GM12878 (cell line): ENCODE data around the gene ADAT3. TPM values are rescaled to one million over a fixed set of nuclear protein-coding genes. Genes with fewer than 3 reads are reported as not detected.

Experiments used
- BACH1 ChIP-seq: fragments of 450-650 bp; IDR thresholded peaks from 2 replicates; pipeline ENCODE4 v1.6.1; 2017; ENCODE audit warnings: mild to moderate bottlenecking, borderline replicate concordance
- CBX5 ChIP-seq: sonication (generic); IDR thresholded peaks from 2 replicates; pipeline ENCODE4 v1.6.1; 2016; ENCODE audit warnings: low read depth, moderate library complexity, mild to moderate bottlenecking, inconsistent platforms
- HDGF ChIP-seq: fragments of 450-650 bp; IDR thresholded peaks from 2 replicates; pipeline ENCODE4 v1.6.1; 2016; ENCODE audit warnings: antibody characterized with exemption
- KDM1A ChIP-seq: fragments of 200-600 bp; sonication (generic); IDR thresholded peaks from 2 replicates; pipeline ENCODE4 v1.6.1; 2016; ENCODE audit warnings: borderline replicate concordance
- MEF2A ChIP-seq: IDR thresholded peaks from 2 replicates; pipeline ENCODE4 v1.6.1; 2011; ENCODE audit warnings: low read depth, mild to moderate bottlenecking, low read length, moderate library complexity; ENCODE audit not compliant: insufficient read depth
- MTA3 ChIP-seq: IDR thresholded peaks from 2 replicates; pipeline ENCODE4 v1.6.1; 2012; ENCODE audit warnings: low read length, inconsistent platforms, borderline replicate concordance
- NBN ChIP-seq: fragments of 450-650 bp; IDR thresholded peaks from 2 replicates; pipeline ENCODE4 v1.6.1; 2016
- SP1 ChIP-seq: IDR thresholded peaks from one replicate; pipeline ENCODE4 v1.6.1; 2011; ENCODE audit warnings: low read depth, low read length
- SPI1 ChIP-seq: IDR thresholded peaks from 2 replicates; pipeline ENCODE4 v1.6.1; 2011; ENCODE audit warnings: low read depth, mild to moderate bottlenecking, low read length, moderate library complexity, borderline replicate concordance; ENCODE audit not compliant: insufficient read depth
- TBL1XR1 ChIP-seq: IDR thresholded peaks from 2 replicates; pipeline ENCODE4 v1.6.1; 2012; ENCODE audit warnings: low read depth, low read length, improper control_type of control experiment
- ZBED1 ChIP-seq: IDR thresholded peaks from 2 replicates; pipeline ENCODE4 v1.6.1; 2016; ENCODE audit warnings: borderline replicate concordance
- ZNF24 ChIP-seq: fragments of 450-650 bp; IDR thresholded peaks from 2 replicates; pipeline ENCODE4 v1.6.1; 2017; ENCODE audit warnings: antibody characterized with exemption, mild to moderate bottlenecking
- ZNF622 ChIP-seq: fragments of 450-650 bp; IDR thresholded peaks from 2 replicates; pipeline ENCODE4 v1.6.1; 2017; ENCODE audit warnings: mild to moderate bottlenecking, inconsistent platforms
- polyA plus RNA-seq, 11 experiments: library from polyadenylated mRNA; depleted of rRNA in 4 of 11; unstranded in 6 of 11; stranded (reverse) in 5 of 11; fragments of >200 nt; fragmentation: Nextera tagmentation in 4 of 11; fragmentation: Illumina TruSeq in 1 of 11; extraction: Ambion mirVana in 4 of 11; extraction: Trizol in 1 of 11; gene quantifications; 1 replicate in 1 of 11; 2 replicates in 10 of 11; pipeline versions ENCODE4 v1.2.1 to v1.2.3, GENCODE V29; 2011 to 2016; ENCODE audit warnings: inconsistent platforms in 2 of 11, missing spikeins in 2 of 11, low read depth in 1 of 11
- total RNA-seq, 4 experiments: library from RNA; depleted of rRNA in 3 of 4; stranded (reverse); fragments of >200 nt in 3 of 4; fragmentation: Illumina TruSeq in 1 of 4; extraction: Trizol in 1 of 4; gene quantifications; 2 replicates each; pipeline versions ENCODE4 v1.2.1 to v1.2.3, GENCODE V29; 2013 to 2021
- TF ChIP-seq, protein P1 (sequence below): fragments of 450-650 bp; IDR thresholded peaks from 2 replicates; pipeline ENCODE4 v1.6.1; 2018; ENCODE audit warnings: mild to moderate bottlenecking, low read depth, moderate library complexity; ENCODE audit not compliant: partially characterized antibody
- TF ChIP-seq, protein P2 (sequence below): fragments of 450-650 bp; IDR thresholded peaks from 2 replicates; pipeline ENCODE4 v1.6.1; 2016; ENCODE audit warnings: mild to moderate bottlenecking
- TF ChIP-seq, protein P3 (sequence below): IDR thresholded peaks from 2 replicates; pipeline ENCODE4 v1.6.1; 2012; ENCODE audit warnings: improper control_type of control experiment, low read depth, low read length; ENCODE audit not compliant: insufficient replicate concordance
- TF ChIP-seq, protein P4 (sequence below): IDR thresholded peaks from 2 replicates; pipeline ENCODE4 v1.6.1; 2012; ENCODE audit warnings: low read depth, low read length, improper control_type of control experiment
- TF ChIP-seq, protein P5 (sequence below): fragments of 450-650 bp; IDR thresholded peaks from 2 replicates; pipeline ENCODE4 v1.6.1; 2017; ENCODE audit warnings: low read depth, mild to moderate bottlenecking, moderate library complexity
- TF ChIP-seq, protein P6 (sequence below): fragments of 450-650 bp; IDR thresholded peaks from 2 replicates; pipeline ENCODE4 v1.6.1; 2017; ENCODE audit warnings: mild to moderate bottlenecking

Gene ADAT3
- total and polyA plus RNA-seq, 10 of the 15 experiments (the other 5 are each of a cell fraction or from before 2014, with no cell fraction given): 0.27 to 11.8 (median 7.7) TPM; not detected in 3

DNA sequence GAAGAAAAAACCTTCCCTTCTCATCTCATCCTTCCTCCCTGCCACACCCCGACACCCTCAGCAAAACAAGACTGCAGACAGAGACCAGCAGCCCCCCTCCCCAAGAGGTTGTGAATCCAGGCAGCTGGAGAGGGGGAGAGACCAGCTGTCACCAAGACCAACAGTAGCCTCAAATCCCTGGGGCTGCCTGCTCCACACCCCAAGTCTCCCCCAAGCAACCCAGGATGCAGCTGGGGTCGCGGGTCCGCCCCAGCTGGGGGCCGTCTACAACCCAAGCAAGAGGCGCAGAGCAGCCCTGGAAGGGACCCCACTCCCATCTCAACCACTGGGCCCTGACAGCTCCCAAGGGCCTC is 48.9 kb upstream of the ADAT3 start (continued):
- TF ChIP-seq, protein P1, sequence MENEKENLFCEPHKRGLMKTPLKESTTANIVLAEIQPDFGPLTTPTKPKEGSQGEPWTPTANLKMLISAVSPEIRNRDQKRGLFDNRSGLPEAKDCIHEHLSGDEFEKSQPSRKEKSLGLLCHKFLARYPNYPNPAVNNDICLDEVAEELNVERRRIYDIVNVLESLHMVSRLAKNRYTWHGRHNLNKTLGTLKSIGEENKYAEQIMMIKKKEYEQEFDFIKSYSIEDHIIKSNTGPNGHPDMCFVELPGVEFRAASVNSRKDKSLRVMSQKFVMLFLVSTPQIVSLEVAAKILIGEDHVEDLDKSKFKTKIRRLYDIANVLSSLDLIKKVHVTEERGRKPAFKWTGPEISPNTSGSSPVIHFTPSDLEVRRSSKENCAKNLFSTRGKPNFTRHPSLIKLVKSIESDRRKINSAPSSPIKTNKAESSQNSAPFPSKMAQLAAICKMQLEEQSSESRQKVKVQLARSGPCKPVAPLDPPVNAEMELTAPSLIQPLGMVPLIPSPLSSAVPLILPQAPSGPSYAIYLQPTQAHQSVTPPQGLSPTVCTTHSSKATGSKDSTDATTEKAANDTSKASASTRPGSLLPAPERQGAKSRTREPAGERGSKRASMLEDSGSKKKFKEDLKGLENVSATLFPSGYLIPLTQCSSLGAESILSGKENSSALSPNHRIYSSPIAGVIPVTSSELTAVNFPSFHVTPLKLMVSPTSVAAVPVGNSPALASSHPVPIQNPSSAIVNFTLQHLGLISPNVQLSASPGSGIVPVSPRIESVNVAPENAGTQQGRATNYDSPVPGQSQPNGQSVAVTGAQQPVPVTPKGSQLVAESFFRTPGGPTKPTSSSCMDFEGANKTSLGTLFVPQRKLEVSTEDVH: no peak
- TF ChIP-seq, protein P2, sequence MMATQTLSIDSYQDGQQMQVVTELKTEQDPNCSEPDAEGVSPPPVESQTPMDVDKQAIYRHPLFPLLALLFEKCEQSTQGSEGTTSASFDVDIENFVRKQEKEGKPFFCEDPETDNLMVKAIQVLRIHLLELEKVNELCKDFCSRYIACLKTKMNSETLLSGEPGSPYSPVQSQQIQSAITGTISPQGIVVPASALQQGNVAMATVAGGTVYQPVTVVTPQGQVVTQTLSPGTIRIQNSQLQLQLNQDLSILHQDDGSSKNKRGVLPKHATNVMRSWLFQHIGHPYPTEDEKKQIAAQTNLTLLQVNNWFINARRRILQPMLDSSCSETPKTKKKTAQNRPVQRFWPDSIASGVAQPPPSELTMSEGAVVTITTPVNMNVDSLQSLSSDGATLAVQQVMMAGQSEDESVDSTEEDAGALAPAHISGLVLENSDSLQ: no peak
- TF ChIP-seq HDGF: no peak
- TF ChIP-seq KDM1A: no peak
- TF ChIP-seq, protein P3, sequence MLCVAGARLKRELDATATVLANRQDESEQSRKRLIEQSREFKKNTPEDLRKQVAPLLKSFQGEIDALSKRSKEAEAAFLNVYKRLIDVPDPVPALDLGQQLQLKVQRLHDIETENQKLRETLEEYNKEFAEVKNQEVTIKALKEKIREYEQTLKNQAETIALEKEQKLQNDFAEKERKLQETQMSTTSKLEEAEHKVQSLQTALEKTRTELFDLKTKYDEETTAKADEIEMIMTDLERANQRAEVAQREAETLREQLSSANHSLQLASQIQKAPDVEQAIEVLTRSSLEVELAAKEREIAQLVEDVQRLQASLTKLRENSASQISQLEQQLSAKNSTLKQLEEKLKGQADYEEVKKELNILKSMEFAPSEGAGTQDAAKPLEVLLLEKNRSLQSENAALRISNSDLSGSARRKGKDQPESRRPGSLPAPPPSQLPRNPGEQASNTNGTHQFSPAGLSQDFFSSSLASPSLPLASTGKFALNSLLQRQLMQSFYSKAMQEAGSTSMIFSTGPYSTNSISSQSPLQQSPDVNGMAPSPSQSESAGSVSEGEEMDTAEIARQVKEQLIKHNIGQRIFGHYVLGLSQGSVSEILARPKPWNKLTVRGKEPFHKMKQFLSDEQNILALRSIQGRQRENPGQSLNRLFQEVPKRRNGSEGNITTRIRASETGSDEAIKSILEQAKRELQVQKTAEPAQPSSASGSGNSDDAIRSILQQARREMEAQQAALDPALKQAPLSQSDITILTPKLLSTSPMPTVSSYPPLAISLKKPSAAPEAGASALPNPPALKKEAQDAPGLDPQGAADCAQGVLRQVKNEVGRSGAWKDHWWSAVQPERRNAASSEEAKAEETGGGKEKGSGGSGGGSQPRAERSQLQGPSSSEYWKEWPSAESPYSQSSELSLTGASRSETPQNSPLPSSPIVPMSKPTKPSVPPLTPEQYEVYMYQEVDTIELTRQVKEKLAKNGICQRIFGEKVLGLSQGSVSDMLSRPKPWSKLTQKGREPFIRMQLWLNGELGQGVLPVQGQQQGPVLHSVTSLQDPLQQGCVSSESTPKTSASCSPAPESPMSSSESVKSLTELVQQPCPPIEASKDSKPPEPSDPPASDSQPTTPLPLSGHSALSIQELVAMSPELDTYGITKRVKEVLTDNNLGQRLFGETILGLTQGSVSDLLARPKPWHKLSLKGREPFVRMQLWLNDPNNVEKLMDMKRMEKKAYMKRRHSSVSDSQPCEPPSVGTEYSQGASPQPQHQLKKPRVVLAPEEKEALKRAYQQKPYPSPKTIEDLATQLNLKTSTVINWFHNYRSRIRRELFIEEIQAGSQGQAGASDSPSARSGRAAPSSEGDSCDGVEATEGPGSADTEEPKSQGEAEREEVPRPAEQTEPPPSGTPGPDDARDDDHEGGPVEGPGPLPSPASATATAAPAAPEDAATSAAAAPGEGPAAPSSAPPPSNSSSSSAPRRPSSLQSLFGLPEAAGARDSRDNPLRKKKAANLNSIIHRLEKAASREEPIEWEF: no peak
- 0 out of 2 replicates have a peak, but pooled peaks have one; percentile 12 for TF ChIP-seq NBN
- TF ChIP-seq SP1: no peak
- no peak for TF ChIP-seq ZNF622
- no peak for TF ChIP-seq MEF2A
- TF ChIP-seq, protein P4, sequence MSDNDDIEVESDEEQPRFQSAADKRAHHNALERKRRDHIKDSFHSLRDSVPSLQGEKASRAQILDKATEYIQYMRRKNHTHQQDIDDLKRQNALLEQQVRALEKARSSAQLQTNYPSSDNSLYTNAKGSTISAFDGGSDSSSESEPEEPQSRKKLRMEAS: no peak
- TF ChIP-seq, protein P5, sequence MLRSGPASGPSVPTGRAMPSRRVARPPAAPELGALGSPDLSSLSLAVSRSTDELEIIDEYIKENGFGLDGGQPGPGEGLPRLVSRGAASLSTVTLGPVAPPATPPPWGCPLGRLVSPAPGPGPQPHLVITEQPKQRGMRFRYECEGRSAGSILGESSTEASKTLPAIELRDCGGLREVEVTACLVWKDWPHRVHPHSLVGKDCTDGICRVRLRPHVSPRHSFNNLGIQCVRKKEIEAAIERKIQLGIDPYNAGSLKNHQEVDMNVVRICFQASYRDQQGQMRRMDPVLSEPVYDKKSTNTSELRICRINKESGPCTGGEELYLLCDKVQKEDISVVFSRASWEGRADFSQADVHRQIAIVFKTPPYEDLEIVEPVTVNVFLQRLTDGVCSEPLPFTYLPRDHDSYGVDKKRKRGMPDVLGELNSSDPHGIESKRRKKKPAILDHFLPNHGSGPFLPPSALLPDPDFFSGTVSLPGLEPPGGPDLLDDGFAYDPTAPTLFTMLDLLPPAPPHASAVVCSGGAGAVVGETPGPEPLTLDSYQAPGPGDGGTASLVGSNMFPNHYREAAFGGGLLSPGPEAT: peak; percentile 12; the same call in 1 of the 2 replicates
- TF ChIP-seq ZBED1: no peak
- TF ChIP-seq TBL1XR1: no peak
- no peak for TF ChIP-seq MTA3
- no peak for TF ChIP-seq SPI1
- TF ChIP-seq CBX5: no peak
- TF ChIP-seq, protein P6, sequence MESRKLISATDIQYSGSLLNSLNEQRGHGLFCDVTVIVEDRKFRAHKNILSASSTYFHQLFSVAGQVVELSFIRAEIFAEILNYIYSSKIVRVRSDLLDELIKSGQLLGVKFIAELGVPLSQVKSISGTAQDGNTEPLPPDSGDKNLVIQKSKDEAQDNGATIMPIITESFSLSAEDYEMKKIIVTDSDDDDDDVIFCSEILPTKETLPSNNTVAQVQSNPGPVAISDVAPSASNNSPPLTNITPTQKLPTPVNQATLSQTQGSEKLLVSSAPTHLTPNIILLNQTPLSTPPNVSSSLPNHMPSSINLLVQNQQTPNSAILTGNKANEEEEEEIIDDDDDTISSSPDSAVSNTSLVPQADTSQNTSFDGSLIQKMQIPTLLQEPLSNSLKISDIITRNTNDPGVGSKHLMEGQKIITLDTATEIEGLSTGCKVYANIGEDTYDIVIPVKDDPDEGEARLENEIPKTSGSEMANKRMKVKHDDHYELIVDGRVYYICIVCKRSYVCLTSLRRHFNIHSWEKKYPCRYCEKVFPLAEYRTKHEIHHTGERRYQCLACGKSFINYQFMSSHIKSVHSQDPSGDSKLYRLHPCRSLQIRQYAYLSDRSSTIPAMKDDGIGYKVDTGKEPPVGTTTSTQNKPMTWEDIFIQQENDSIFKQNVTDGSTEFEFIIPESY: no peak
- TF ChIP-seq ZNF24: no peak
- TF ChIP-seq BACH1: no peak
